Stimulated activated CD8-positive, alpha-beta memory T cell treated with anti-CD3 and anti-CD28 coated beads, Interleukin-15, amount 100 ng/mL, for 48 hours (primary cell): ENCODE data around the gene RPS6KA4.

Experiments used
- DNase-seq, 2 donors: peaks; one replicate each; pipeline ENCODE4 v3.0.0-alpha.2; 2020; ENCODE audit warnings: low read depth in 2 of 2

The RPS6KA4 gene

GRCh38 chr11:64327375-64327774 is 31.6 kb upstream of the RPS6KA4 start:
- DNase-seq: no peak

- no peak for DNase-seq
These were observed 31.0 kb upstream of the RPS6KA4 start for GRCh38 chr11:64327993-64328392.

- no peak for DNase-seq
These were observed 28.1 kb upstream of the RPS6KA4 start for GRCh38 chr11:64330888-64331287.

- peak; percentile 81 to 82 for DNase-seq
These were observed 27.2 kb upstream of the RPS6KA4 start for GRCh38 chr11:64331569-64332371.

GRCh38 chr11:64333556-64333955 is 25.4 kb upstream of the RPS6KA4 start:
- no peak for DNase-seq

- DNase-seq: peak; percentile 66 to 68
These were observed 23.9 kb upstream of the RPS6KA4 start for GRCh38 chr11:64334764-64335735.

- no peak for DNase-seq
These were observed 21.3 kb upstream of the RPS6KA4 start for GRCh38 chr11:64337538-64338249.

GRCh38 chr11:64338716-64339115 is 20.2 kb upstream of the RPS6KA4 start:
- DNase-seq: no peak

GRCh38 chr11:64339286-64339685 is 19.7 kb upstream of the RPS6KA4 start:
- DNase-seq: no peak

- peak; percentile 76 to 77 for DNase-seq
These were observed 19.1 kb upstream of the RPS6KA4 start, which contains the start of gene CCDC88B for GRCh38 chr11:64339754-64340408. Gene CCDC88B (plus strand): TSS chr11:64340204. CDS start chr11:64340267, 63 bp downstream.

- peak; percentile 67 to 71 for DNase-seq
These were observed 18.2 kb upstream of the RPS6KA4 start for GRCh38 chr11:64340671-64341335.

GRCh38 chr11:64341429-64341828 is 17.5 kb upstream of the RPS6KA4 start:
- no peak for DNase-seq

GRCh38 chr11:64341851-64342791 is 16.8 kb upstream of the RPS6KA4 start:
- DNase-seq: peak; percentile 85 to 89

GRCh38 chr11:64342869-64343745 is 15.9 kb upstream of the RPS6KA4 start:
- DNase-seq: no peak

- no peak for DNase-seq
These were observed 15.0 kb upstream of the RPS6KA4 start for GRCh38 chr11:64343767-64344559.

GRCh38 chr11:64344787-64345186 is 14.2 kb upstream of the RPS6KA4 start:
- no peak for DNase-seq

GRCh38 chr11:64347193-64347867 is 11.6 kb upstream of the RPS6KA4 start:
- no peak for DNase-seq
